Endothelial cell of umbilical vein (primary cell): ENCODE data around the gene MPV17. TPM values are rescaled to one million over a fixed set of nuclear protein-coding genes. Genes with fewer than 3 reads are reported as not detected.

Source experiments
- BruUV-seq: library from RNA; stranded (reverse); fragments of 400-500 nt; replicated peaks from 2 replicates; lab custom pipeline; 2021; lab: Mats Ljungman, UMichigan
- CTCF ChIA-PET: fragments of 300-600, 350-600 bp; sonication (Branson Sonifier 250); formaldehyde crosslinking; loops from one replicate; lab custom pipeline; 2021; ENCODE audit warnings: antibody characterized with exemption, inconsistent platforms; lab: Charles Lee
- POLR2A ChIA-PET: fragments of 300-600, 350-600 bp; sonication (Branson Sonifier 250); formaldehyde crosslinking; loops from one replicate; lab custom pipeline; 2021; ENCODE audit warnings: antibody characterized with exemption, inconsistent platforms; lab: Charles Lee
- DNase-seq: peaks from one replicate; pipeline ENCODE4 v3.0.0-alpha.2; 2011; ENCODE audit warnings: low read depth, low spot score
- FAIRE-seq: peaks from 2 replicates; lab custom pipeline; 2011; peaks lifted over from hg19 to GRCh38; lab: Jason Lieb, UNC
- H2AFZ ChIP-seq: 2 replicates; pipeline ENCODE4 v1.6.0; 2012; ENCODE audit warnings: low read depth, low read length, control low read depth, inconsistent platforms
- H3K27ac ChIP-seq: 2 replicates; pipeline ENCODE4 v1.5.1; 2011; ENCODE audit warnings: low read depth, mild to moderate bottlenecking, control low read depth, low read length, moderate library complexity; ENCODE audit not compliant: insufficient read depth
- H3K27me3 ChIP-seq, 2 experiments: 2 replicates each; pipeline versions ENCODE4 v1.6.0 to v1.6.1; 2011; ENCODE audit warnings: low read length in 2 of 2, mixed read lengths in 1 of 2; ENCODE audit not compliant: control insufficient read depth in 2 of 2, insufficient read depth in 2 of 2
- H3K36me3 ChIP-seq, 2 experiments: 2 replicates in 1 of 2; 3 replicates in 1 of 2; pipeline ENCODE4 v1.5.1; 2011; ENCODE audit warnings: low read length in 2 of 2, mild to moderate bottlenecking in 1 of 2, moderate library complexity in 1 of 2; ENCODE audit not compliant: control insufficient read depth in 2 of 2, insufficient read depth in 2 of 2; ENCODE audit errors: extremely low read depth in 1 of 2
- H3K4me1 ChIP-seq: 3 replicates; pipeline ENCODE4 v1.5.1; 2011; ENCODE audit warnings: mild to moderate bottlenecking, low read length; ENCODE audit not compliant: control insufficient read depth, insufficient read depth; ENCODE audit errors: extremely low read depth
- H3K4me2 ChIP-seq: 2 replicates; pipeline ENCODE4 v1.6.1; 2011; ENCODE audit warnings: low read length, control low read depth, mixed read lengths; ENCODE audit not compliant: insufficient read depth
- H3K4me3 ChIP-seq, 3 experiments: fragments of 200-600 bp in 1 of 3; sonication (generic), shearing (Covaris generic) in 1 of 3; replicated peaks in 1 of 3; 2 replicates each; pipeline ENCODE4 v1.5.1; 2011 to 2016; ENCODE audit warnings: control low read depth in 3 of 3, low read length in 3 of 3, mild to moderate bottlenecking in 2 of 3, inconsistent platforms in 1 of 3, low read depth in 1 of 3, moderate library complexity in 1 of 3; ENCODE audit not compliant: insufficient read depth in 1 of 3
- H3K79me2 ChIP-seq: 2 replicates; pipeline ENCODE4 v1.6.0; 2012; ENCODE audit warnings: low read length, inconsistent platforms; ENCODE audit not compliant: control insufficient read depth, insufficient read depth
- H3K9ac ChIP-seq: replicated peaks from 2 replicates; pipeline ENCODE3; 2011; ENCODE audit warnings: low read length, control low read depth; ENCODE audit not compliant: insufficient read depth; ENCODE audit errors: extremely low read depth
- H3K9me1 ChIP-seq: replicated peaks from 3 replicates; pipeline ENCODE4 v1.6.0; 2011; ENCODE audit warnings: mild to moderate bottlenecking, low read length; ENCODE audit not compliant: control insufficient read depth, insufficient read depth; ENCODE audit errors: extremely low read depth
- H3K9me3 ChIP-seq: replicated peaks from 2 replicates; pipeline ENCODE4 v1.5.1; 2012; ENCODE audit warnings: low read length, inconsistent platforms; ENCODE audit not compliant: control insufficient read depth, insufficient read depth
- H4K20me1 ChIP-seq: replicated peaks from 2 replicates; pipeline ENCODE3; 2011; ENCODE audit warnings: mild to moderate bottlenecking, low read length; ENCODE audit not compliant: control insufficient read depth, insufficient read depth; ENCODE audit errors: extremely low read depth
- EZH2 ChIP-seq: IDR thresholded peaks from 2 replicates; pipeline ENCODE4 v1.6.1; 2012; ENCODE audit warnings: borderline replicate concordance, low read depth, mild to moderate bottlenecking, moderate library complexity, low read length, inconsistent platforms; ENCODE audit not compliant: severe bottlenecking
- FOS ChIP-seq: IDR thresholded peaks from 2 replicates; pipeline ENCODE4 v1.6.1; 2011; ENCODE audit warnings: mild to moderate bottlenecking, low read length, moderate library complexity, borderline replicate concordance; ENCODE audit not compliant: insufficient read depth
- GATA2 ChIP-seq: IDR thresholded peaks from 2 replicates; pipeline ENCODE4 v1.7.0; 2011; ENCODE audit warnings: low read depth, mild to moderate bottlenecking, moderate library complexity, mixed read lengths, low read length; ENCODE audit not compliant: insufficient read length, insufficient read depth
- JUN ChIP-seq: IDR thresholded peaks from 2 replicates; pipeline ENCODE4 v1.6.1; 2011; ENCODE audit warnings: borderline replicate concordance, low read depth; ENCODE audit not compliant: insufficient read length, insufficient read depth
- MAX ChIP-seq: IDR thresholded peaks from 2 replicates; pipeline ENCODE4 v1.6.1; 2011; ENCODE audit not compliant: insufficient read depth, insufficient read length
- MYC ChIP-seq: IDR thresholded peaks from one replicate; pipeline ENCODE4 v1.6.1; 2011; ENCODE audit warnings: mild to moderate bottlenecking, low read depth, low read length
- POLR2A ChIP-seq: IDR thresholded peaks from 2 replicates; pipeline ENCODE4 v1.6.1; 2012; ENCODE audit warnings: low read depth, mild to moderate bottlenecking, control low read depth, low read length
- POLR2AphosphoS5 ChIP-seq: IDR thresholded peaks from 2 replicates; pipeline ENCODE4 v1.6.1; 2012; ENCODE audit warnings: low read depth, mild to moderate bottlenecking, control low read depth, low read length, moderate library complexity; ENCODE audit not compliant: insufficient read depth
- dilution Hi-C: fragments of 300-500 bp; cut with MboI; formaldehyde crosslinking; loops from one replicate; pipeline ENCODE4 v1.15.0; 2019; ENCODE audit warnings: low sequenced_read_pairs; ENCODE audit not compliant: extremely low pct_ligation_motif_present
- intact Hi-C: fragments of 100-400 bp; cut with micrococcal nuclease; formaldehyde crosslinking; loops from one replicate; pipeline ENCODE4 v1.10.0; 2022
- polyA plus RNA-seq, 4 experiments: library from polyadenylated mRNA; depleted of rRNA in 3 of 4; stranded (reverse) in 3 of 4; unstranded in 1 of 4; fragments of >200 nt; gene quantifications; 2 replicates each; pipeline versions ENCODE4 v1.2.1 to v1.2.3, GENCODE V29; 2011 to 2012; ENCODE audit warnings: missing spikeins in 1 of 4
- total RNA-seq: library from RNA; stranded (reverse); gene quantifications from 2 replicates; pipeline ENCODE4 v1.2.3, GENCODE V29; 2021

Gene MPV17
- total and polyA plus RNA-seq, 2 donors (not counting 3 experiments of a cell fraction or from before 2014, with no cell fraction given) = 74.7 to 267 TPM

DNA sequence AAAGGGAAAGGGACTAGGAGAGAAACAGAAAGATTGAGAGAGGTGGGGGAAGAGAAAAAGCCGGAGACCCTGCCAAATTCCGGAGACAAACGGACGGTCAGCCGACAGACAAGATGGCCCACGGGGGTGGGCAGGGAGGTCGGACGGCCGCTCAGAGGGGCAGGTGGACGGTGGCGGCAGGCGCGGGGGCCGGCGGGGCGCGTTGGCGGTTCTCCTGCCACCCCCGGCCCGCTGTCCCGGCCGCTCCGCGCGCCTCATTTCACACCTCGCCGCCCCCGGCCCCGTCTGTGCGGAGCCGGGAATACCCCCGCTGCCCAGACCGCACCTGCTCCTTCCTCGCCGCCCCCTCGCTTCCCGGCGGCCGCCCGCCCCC is 61.0 kb downstream of the MPV17 start:
- ChIA-PET POLR2A (no interaction called here), CTCF (interaction anchor here (1.2 to 6.9 kb wide), 6 partner anchors 12 to 41 kb away, joined by 4 to 143 read pairs (median 15); partner anchors contain the start of gene TRIM54)
- Histone ChIP-seq H3K4me2 (peak overlapping the region; percentile 10), H3K4me3 (peak overlapping the region in 2 of 3 experiments; percentile 33 to 82), H2AFZ (no peak overlapping the region), H3K27me3 (peaks cover 15 to 38% of the 10 kb centered on the region in 2 experiments), H3K36me3 (peaks cover 0 to 6% of the 10 kb centered on the region in 2 experiments), H4K20me1 (no peaks in the 10 kb centered on the region), H3K79me2 (no peaks in the 10 kb centered on the region), H3K9me3 (no peaks in the 10 kb centered on the region), H3K9me1 (no peaks in the 10 kb centered on the region), H3K9ac (peak overlapping the region; percentile 24), H3K27ac (no peak overlapping the region), H3K4me1 (peaks cover 22% of the 10 kb centered on the region)
- DNase-seq (no peak), FAIRE-seq (no peak)
- intact Hi-C loops = no loop called here
- peak; percentile 68 for TF ChIP-seq EZH2
- no peak for TF ChIP-seq POLR2A
- dilution Hi-C loops = no loop called here
- no TSS peak for BruUV-seq

- Histone ChIP-seq H3K9ac (no peak overlapping the region), H3K9me1 (no peaks in the 10 kb centered on the region), H3K4me3 (peak overlapping the region in 2 of 3 experiments; percentile 33 to 82), H3K27me3 (peaks cover 15 to 38% of the 10 kb centered on the region in 2 experiments), H3K4me2 (peak overlapping the region; percentile 10), H3K27ac (no peak overlapping the region), H4K20me1 (no peaks in the 10 kb centered on the region), H3K79me2 (no peaks in the 10 kb centered on the region), H2AFZ (no peak overlapping the region), H3K9me3 (no peaks in the 10 kb centered on the region), H3K4me1 (peaks cover 22% of the 10 kb centered on the region), H3K36me3 (peaks cover 0 to 9% of the 10 kb centered on the region in 2 experiments)
- FAIRE-seq (no peak), DNase-seq (no peak)
- dilution Hi-C loops = no loop called here
- intact Hi-C loops = no loop called here
- TF ChIP-seq POLR2A = no peak
- TF ChIP-seq JUN = no peak
- no peak for TF ChIP-seq POLR2AphosphoS5
- TF ChIP-seq FOS = no peak
- TF ChIP-seq MYC = no peak
- no peak for TF ChIP-seq GATA2
- TF ChIP-seq MAX = no peak
- CTCF ChIA-PET = interaction anchor here (1.3 to 6.9 kb wide), 4 partner anchors 19 to 42 kb away, joined by 4 to 143 read pairs (median 43); partner anchors contain the start of gene TRIM54
- TSS peak; percentile 11 for BruUV-seq
- POLR2A ChIA-PET = no interaction called here
Measured at GRCh38 chr2:27261241-27261925, 61.5 kb downstream of the MPV17 start.

Other genes with a start within 250 kb of the MPV17 start
- gene EMILIN1, start 244.5 kb downstream of the MPV17 start, total RNA-seq = 4.1 and 16.6 TPM in 2 replicates
- 11.7 and 15.5 TPM in 2 replicates for gene EMILIN1, start 244.5 kb downstream of the MPV17 start, polyA plus RNA-seq
- 3.7 and 4.4 TPM in 2 replicates for gene KHK, start 236.3 kb downstream of the MPV17 start, total RNA-seq
- gene KHK, start 236.3 kb downstream of the MPV17 start, polyA plus RNA-seq = 2.4 and 2.9 TPM in 2 replicates
- 4.0 and 5.8 TPM in 2 replicates for gene CGREF1, start 204.0 kb downstream of the MPV17 start, total RNA-seq
- 2.7 and 2.9 TPM in 2 replicates for gene CGREF1, start 204.0 kb downstream of the MPV17 start, polyA plus RNA-seq
- gene ABHD1, start 199.3 kb downstream of the MPV17 start, total RNA-seq = not detected in 2 replicates
- 0.07 and 0.41 TPM in 2 replicates for gene ABHD1, start 199.3 kb downstream of the MPV17 start, polyA plus RNA-seq
- 45.6 and 47.2 TPM in 2 replicates for gene PREB, start 188.5 kb downstream of the MPV17 start, total RNA-seq
- gene PREB, start 188.5 kb downstream of the MPV17 start, polyA plus RNA-seq = 73.3 and 73.4 TPM in 2 replicates
- gene PRR30, start 183.7 kb downstream of the MPV17 start, total RNA-seq = not detected in 2 replicates
- gene PRR30, start 183.7 kb downstream of the MPV17 start, polyA plus RNA-seq = not detected in 2 replicates
- not detected in 2 replicates for gene TCF23, start 174.1 kb downstream of the MPV17 start, total RNA-seq
- gene TCF23, start 174.1 kb downstream of the MPV17 start, polyA plus RNA-seq = not detected in 2 replicates
- 84.3 and 86.6 TPM in 2 replicates for gene ATRAID, start 111.1 kb downstream of the MPV17 start, total RNA-seq
- gene ATRAID, start 111.1 kb downstream of the MPV17 start, polyA plus RNA-seq = 280 and 283 TPM in 2 replicates
- 42.7 and 52.0 TPM in 2 replicates for gene SLC5A6, start 110.8 kb downstream of the MPV17 start, total RNA-seq
- gene SLC5A6, start 110.8 kb downstream of the MPV17 start, polyA plus RNA-seq = 76.8 and 92.5 TPM in 2 replicates
- gene CAD, start 105.7 kb downstream of the MPV17 start, total RNA-seq = 81.0 and 91.4 TPM in 2 replicates
- gene CAD, start 105.7 kb downstream of the MPV17 start, polyA plus RNA-seq = 60.3 and 66.5 TPM in 2 replicates
- 9.2 and 16.7 TPM in 2 replicates for gene SLC30A3, start 60.0 kb downstream of the MPV17 start, total RNA-seq
- gene SLC30A3, start 60.0 kb downstream of the MPV17 start, polyA plus RNA-seq = 63.9 and 79.9 TPM in 2 replicates
- 0.16 and 0.77 TPM in 2 replicates for gene DNAJC5G, start 47.7 kb downstream of the MPV17 start, total RNA-seq
- 1.4 and 1.7 TPM in 2 replicates for gene DNAJC5G, start 47.7 kb downstream of the MPV17 start, polyA plus RNA-seq
- 0.42 and 0.51 TPM in 2 replicates for gene TRIM54, start 40.7 kb downstream of the MPV17 start, total RNA-seq
- gene TRIM54, start 40.7 kb downstream of the MPV17 start, polyA plus RNA-seq = 1.6 and 1.7 TPM in 2 replicates
- 0.75 TPM in 1 of 2 replicates, not detected in the other for gene UCN, start 14.7 kb downstream of the MPV17 start, total RNA-seq
- gene UCN, start 14.7 kb downstream of the MPV17 start, polyA plus RNA-seq = 1.2 and 1.6 TPM in 2 replicates
- gene GTF3C2, start 33.7 kb upstream of the MPV17 start, total RNA-seq = 57.4 and 63.2 TPM in 2 replicates
- 59.7 and 68.3 TPM in 2 replicates for gene GTF3C2, start 33.7 kb upstream of the MPV17 start, polyA plus RNA-seq
- 43.7 and 48.9 TPM in 2 replicates for gene EIF2B4, start 47.2 kb upstream of the MPV17 start, total RNA-seq
- 63.2 and 66.5 TPM in 2 replicates for gene EIF2B4, start 47.2 kb upstream of the MPV17 start, polyA plus RNA-seq
- gene SNX17, start 47.5 kb upstream of the MPV17 start, total RNA-seq = 86.5 and 103 TPM in 2 replicates
- gene SNX17, start 47.5 kb upstream of the MPV17 start, polyA plus RNA-seq = 127 and 130 TPM in 2 replicates
- gene ZNF513, start 57.6 kb upstream of the MPV17 start, total RNA-seq = 19.0 and 20.7 TPM in 2 replicates
- gene ZNF513, start 57.6 kb upstream of the MPV17 start, polyA plus RNA-seq = 30.6 and 43.2 TPM in 2 replicates
- gene PPM1G, start 86.5 kb upstream of the MPV17 start, total RNA-seq = 131 and 135 TPM in 2 replicates
- 38.3 and 48.1 TPM in 2 replicates for gene PPM1G, start 86.5 kb upstream of the MPV17 start, polyA plus RNA-seq
- gene NRBP1, start 105.5 kb upstream of the MPV17 start, total RNA-seq = 118 and 130 TPM in 2 replicates
- 169 and 190 TPM in 2 replicates for gene NRBP1, start 105.5 kb upstream of the MPV17 start, polyA plus RNA-seq
- gene KRTCAP3, start 119.3 kb upstream of the MPV17 start, total RNA-seq = 4.0 and 4.6 TPM in 2 replicates
- 2.1 and 2.2 TPM in 2 replicates for gene KRTCAP3, start 119.3 kb upstream of the MPV17 start, polyA plus RNA-seq
- gene IFT172, start 166.6 kb upstream of the MPV17 start, total RNA-seq = 34.1 and 35.6 TPM in 2 replicates
- 25.8 and 29.4 TPM in 2 replicates for gene IFT172, start 166.6 kb upstream of the MPV17 start, polyA plus RNA-seq
- 15.5 and 20.0 TPM in 2 replicates for gene FNDC4, start 172.1 kb upstream of the MPV17 start, total RNA-seq
- 19.0 and 22.3 TPM in 2 replicates for gene FNDC4, start 172.1 kb upstream of the MPV17 start, polyA plus RNA-seq
- 0.27 and 1.2 TPM in 2 replicates for gene GCKR, start 173.7 kb upstream of the MPV17 start, total RNA-seq
- gene GCKR, start 173.7 kb upstream of the MPV17 start, polyA plus RNA-seq = 0.33 and 0.52 TPM in 2 replicates